Liver (tissue), 9 donors: ENCODE results near the gene IQGAP2. TPM values are rescaled to one million over a fixed set of nuclear protein-coding genes. Genes with fewer than 3 reads are reported as not detected.

Experiments used
- DNase-seq: peaks from one replicate; pipeline ENCODE4 v3.0.0-alpha.2; 2017; ENCODE audit warnings: low spot score
- H3K27ac ChIP-seq, 2 donors: one replicate each; pipeline ENCODE4 v1.7.0; 2013; ENCODE audit warnings: inconsistent platforms in 2 of 2, low read length in 2 of 2, control low read depth in 1 of 2, low read depth in 1 of 2, mild to moderate bottlenecking in 1 of 2
- H3K27me3 ChIP-seq, 4 donors: one replicate each; pipeline versions ENCODE4 v1.6.1 to v1.7.0; 2013; ENCODE audit warnings: low read length in 3 of 4, inconsistent platforms in 1 of 4, mild to moderate bottlenecking in 1 of 4, moderate library complexity in 1 of 4; ENCODE audit not compliant: control insufficient read depth in 4 of 4, insufficient read depth in 4 of 4
- H3K36me3 ChIP-seq, 4 donors: one replicate each; pipeline versions ENCODE4 v1.6.1 to v1.7.0; 2013; ENCODE audit warnings: low read length in 3 of 4, mild to moderate bottlenecking in 3 of 4, low read depth in 1 of 4, moderate library complexity in 1 of 4; ENCODE audit not compliant: control insufficient read depth in 4 of 4, insufficient read depth in 3 of 4
- H3K4me1 ChIP-seq, 4 donors: one replicate each; pipeline versions ENCODE4 v1.6.1 to v1.7.0; 2013; ENCODE audit warnings: low read length in 3 of 4, mild to moderate bottlenecking in 3 of 4, moderate library complexity in 1 of 4; ENCODE audit not compliant: control insufficient read depth in 4 of 4, insufficient read depth in 4 of 4
- H3K4me3 ChIP-seq, 3 donors: one replicate each; pipeline versions ENCODE4 v1.6.1 to v1.7.0; 2013; ENCODE audit warnings: low read length in 3 of 3, control low read depth in 1 of 3, low read depth in 1 of 3, mild to moderate bottlenecking in 1 of 3
- H3K9ac ChIP-seq, 2 donors: one replicate each; pipeline ENCODE4 v1.7.0; 2013; ENCODE audit warnings: low read length in 2 of 2, mild to moderate bottlenecking in 2 of 2, moderate library complexity in 2 of 2, control low read depth in 1 of 2, low read depth in 1 of 2
- H3K9me3 ChIP-seq, 4 donors: one replicate each; pipeline versions ENCODE4 v1.6.1 to v1.7.0; 2013; ENCODE audit warnings: low read length in 3 of 4; ENCODE audit not compliant: control insufficient read depth in 4 of 4
- EGR1 ChIP-seq, 2 donors: IDR thresholded peaks; 2 replicates each; pipeline ENCODE4 v1.6.1; 2016 to 2018; ENCODE audit warnings: antibody characterized with exemption in 2 of 2, low read depth in 2 of 2
- FOXA1 ChIP-seq: IDR thresholded peaks from 2 replicates; pipeline ENCODE4 v1.6.1; 2016; ENCODE audit warnings: antibody characterized with exemption
- FOXA2 ChIP-seq: IDR thresholded peaks from 2 replicates; pipeline ENCODE4 v1.6.1; 2016; ENCODE audit warnings: antibody characterized with exemption
- GABPA ChIP-seq, 2 donors: IDR thresholded peaks in 1 of 2; conservative IDR thresholded peaks in 1 of 2; 2 replicates each; pipeline ENCODE4 v1.6.1; 2016; ENCODE audit warnings: antibody characterized with exemption in 2 of 2, mild to moderate bottlenecking in 1 of 2, moderate library complexity in 1 of 2
- HNF4A ChIP-seq, 2 donors: conservative IDR thresholded peaks; 2 replicates each; pipeline ENCODE4 v1.6.1; 2016; ENCODE audit warnings: antibody characterized with exemption in 2 of 2, mild to moderate bottlenecking in 2 of 2
- HNF4G ChIP-seq: IDR thresholded peaks from 2 replicates; pipeline ENCODE4 v1.6.1; 2016; ENCODE audit warnings: antibody characterized with exemption
- JUND ChIP-seq, 2 donors: IDR thresholded peaks; 2 replicates each; pipeline ENCODE4 v1.6.1; 2016; ENCODE audit warnings: antibody characterized with exemption in 2 of 2
- NR2F2 ChIP-seq: IDR thresholded peaks from 2 replicates; pipeline ENCODE4 v1.6.1; 2016; ENCODE audit warnings: antibody characterized with exemption
- RAD21 ChIP-seq, 2 donors: IDR thresholded peaks; 2 replicates each; pipeline ENCODE4 v1.6.1; 2016; ENCODE audit warnings: antibody characterized with exemption in 2 of 2, mild to moderate bottlenecking in 2 of 2
- REST ChIP-seq: IDR thresholded peaks from 2 replicates; pipeline ENCODE4 v1.6.1; 2016; ENCODE audit warnings: antibody characterized with exemption, mild to moderate bottlenecking
- RXRA ChIP-seq, 2 donors: IDR thresholded peaks; 2 replicates each; pipeline ENCODE4 v1.6.1; 2017 to 2018; ENCODE audit warnings: antibody characterized with exemption in 2 of 2, mild to moderate bottlenecking in 1 of 2
- SP1 ChIP-seq: IDR thresholded peaks from 2 replicates; pipeline ENCODE4 v1.6.1; 2018; ENCODE audit warnings: antibody characterized with exemption, mild to moderate bottlenecking
- TAF1 ChIP-seq: conservative IDR thresholded peaks from 2 replicates; pipeline ENCODE4 v1.6.1; 2016; ENCODE audit warnings: antibody characterized with exemption, mild to moderate bottlenecking
- YY1 ChIP-seq: IDR thresholded peaks from 2 replicates; pipeline ENCODE4 v1.6.1; 2016; ENCODE audit warnings: antibody characterized with exemption, mild to moderate bottlenecking
- ZBTB33 ChIP-seq: IDR thresholded peaks from 2 replicates; pipeline ENCODE4 v1.6.1; 2016; ENCODE audit warnings: antibody characterized with exemption
- WGBS: extraction: QIAGEN DNeasy Blood & Tissue Kit; methylation state at CpG from one replicate; pipeline ENCODE4 v1.1.7; 2013; 5-methylcytosine and 5-hydroxymethylcytosine counted together
- polyA plus RNA-seq, 2 donors: library from polyadenylated mRNA; stranded (reverse) in 1 of 2; unstranded in 1 of 2; fragments of 200-250 nt in 1 of 2; fragments of >200 nt in 1 of 2; fragmentation: Nextera tagmentation in 1 of 2; extraction: Ambion mirVana in 1 of 2; gene quantifications; one replicate each; pipeline versions ENCODE4 v1.2.1 to v1.2.3, GENCODE V29; 2013 to 2015
- total RNA-seq, 2 donors: library from RNA; depleted of rRNA; stranded (reverse); fragments of >200 nt; gene quantifications; one replicate each; pipeline ENCODE4 v1.2.3, GENCODE V29; 2014
- TF ChIP-seq, protein P1 (sequence below): IDR thresholded peaks from 2 replicates; pipeline ENCODE4 v1.6.1; 2016; ENCODE audit warnings: antibody characterized with exemption
- donor health status: healthy.
- donor health status: healthy.
- donor health status: healthy.
- donor health status: healthy.
- donor health status: healthy.

The IQGAP2 gene
- total and polyA plus RNA-seq, 4 donors: 41.5 to 205 (median 102) TPM

DNA sequence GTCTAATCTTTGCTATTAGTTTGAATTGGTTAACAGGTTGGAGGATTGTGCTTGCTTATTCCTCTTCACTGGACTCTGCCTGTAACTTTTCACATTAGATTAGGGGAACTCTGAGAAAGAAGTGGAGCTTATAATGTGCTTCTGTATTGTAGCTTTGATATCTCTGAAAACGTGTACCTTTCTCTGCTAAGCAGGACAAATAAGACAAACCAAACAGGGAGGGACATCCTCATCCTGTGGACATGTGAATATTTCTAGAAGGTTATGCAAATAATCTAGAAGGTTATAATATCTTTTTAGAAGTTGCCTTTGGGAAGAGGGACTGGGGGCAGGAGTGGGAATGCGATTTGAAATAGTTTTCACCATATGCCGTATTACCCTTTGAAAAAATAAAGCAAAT, 11.7 kb downstream of the IQGAP2 start:
- H3K4me1 ChIP-seq: peaks cover 10 to 34% (median 15%) of the 10 kb centered on the region in 4 donors
- no peak for DNase-seq
- WGBS: 52% methylated on average over 3 of the region's 3 CpGs
- H3K9me3 ChIP-seq: no peaks in the 10 kb centered on the region
- no peaks in the 10 kb centered on the region for H3K27me3 ChIP-seq
- TF ChIP-seq EGR1 (IDR thresholded peaks at IDR 0.05; ENCODE audit: low read depth in 2 of 2) (no peak), FOXA2 (no peak), HNF4G (no peak), GABPA (IDR thresholded peaks at IDR 0.05 in 1 of 2, conservative IDR thresholded peaks at IDR 0.05 in 1 of 2) (no peak), RXRA (IDR thresholded peaks at IDR 0.05) (no peak), HNF4A (conservative IDR thresholded peaks at IDR 0.05) (no peak), RAD21 (IDR thresholded peaks at IDR 0.05) (no peak), REST (no peak), YY1 (no peak), NR2F2 (no peak)
- TF ChIP-seq, protein P1, sequence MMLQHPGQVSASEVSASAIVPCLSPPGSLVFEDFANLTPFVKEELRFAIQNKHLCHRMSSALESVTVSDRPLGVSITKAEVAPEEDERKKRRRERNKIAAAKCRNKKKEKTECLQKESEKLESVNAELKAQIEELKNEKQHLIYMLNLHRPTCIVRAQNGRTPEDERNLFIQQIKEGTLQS: no peak
- H3K36me3 ChIP-seq: no peaks in the 10 kb centered on the region
- H3K27ac ChIP-seq: no peak overlapping the region
- H3K9ac ChIP-seq: no peak overlapping the region
- no peak overlapping the region for H3K4me3 ChIP-seq

- no peak overlapping the region for H3K9ac ChIP-seq
- H3K4me1 ChIP-seq: peaks cover 9 to 28% (median 11%) of the 10 kb centered on the region in 4 donors
- H3K27ac ChIP-seq: no peak overlapping the region
- DNase-seq: no peak
- no peaks in the 10 kb centered on the region for H3K36me3 ChIP-seq
- TF ChIP-seq RAD21 (IDR thresholded peaks at IDR 0.05): no peak
- TF ChIP-seq, protein P1: no peak
- TF ChIP-seq JUND (IDR thresholded peaks at IDR 0.05): no peak
- no peak for TF ChIP-seq EGR1 (IDR thresholded peaks at IDR 0.05; ENCODE audit: low read depth in 2 of 2)
- no peak for TF ChIP-seq TAF1
- no peak for TF ChIP-seq FOXA1
- TF ChIP-seq HNF4A (conservative IDR thresholded peaks at IDR 0.05): no peak
- TF ChIP-seq RXRA (IDR thresholded peaks at IDR 0.05): no peak
- no peak for TF ChIP-seq ZBTB33
- no peak for TF ChIP-seq HNF4G
- no peak for TF ChIP-seq FOXA2
- TF ChIP-seq REST: no peak
- no peak for TF ChIP-seq NR2F2
- TF ChIP-seq SP1: no peak
- TF ChIP-seq GABPA (IDR thresholded peaks at IDR 0.05 in 1 of 2, conservative IDR thresholded peaks at IDR 0.05 in 1 of 2): no peak
- H3K9me3 ChIP-seq: no peaks in the 10 kb centered on the region
- WGBS: 92% methylated on average over 2 of the region's 2 CpGs
- H3K27me3 ChIP-seq: no peaks in the 10 kb centered on the region
- no peak overlapping the region for H3K4me3 ChIP-seq
These were observed 12.8 kb downstream of the IQGAP2 start for GRCh38 chr5:76415855-76416254.
